Mesothelial cell of epicardium (in vitro differentiated cells): Measurements from ENCODE around the gene OR10A2. TPM values are rescaled to one million over a fixed set of nuclear protein-coding genes. Genes with fewer than 3 reads are reported as not detected.

Source experiments
- DNase-seq, 2 experiments: peaks; one replicate each; pipeline ENCODE4 v3.0.0; 2021; ENCODE audit warnings: low spot score in 2 of 2; ENCODE audit not compliant: unreplicated experiment in 2 of 2
- H3K27ac Mint-ChIP-seq: 2 replicates; pipeline ENCODE4 v1.8.0; 2021; ENCODE audit warnings: mixed read lengths
- H3K27me3 Mint-ChIP-seq: 2 replicates; pipeline ENCODE4 v1.8.0; 2021; ENCODE audit warnings: low read depth, mixed read lengths
- H3K36me3 Mint-ChIP-seq: 2 replicates; pipeline ENCODE4 v1.8.0; 2021; ENCODE audit warnings: mixed read lengths
- H3K4me1 Mint-ChIP-seq: 2 replicates; pipeline ENCODE4 v1.8.0; 2021; ENCODE audit warnings: mixed read lengths
- H3K4me3 Mint-ChIP-seq: 2 replicates; pipeline ENCODE4 v1.8.0; 2021; ENCODE audit warnings: mild to moderate bottlenecking, moderate library complexity, mixed read lengths
- H3K9me3 Mint-ChIP-seq: 2 replicates; pipeline ENCODE4 v1.8.0; 2021; ENCODE audit warnings: mixed read lengths
- CTCF ChIP-seq: fragments of 200-600 bp; sonication (generic); IDR thresholded peaks from one replicate; pipeline ENCODE4 v1.5.0; 2021; ENCODE audit warnings: antibody characterized with exemption; ENCODE audit not compliant: unreplicated experiment
- total RNA-seq: library from RNA; stranded (reverse); gene quantifications from 3 replicates; pipeline ENCODE4 v1.2.1, GENCODE V29; 2021

The OR10A2 gene, protein sequence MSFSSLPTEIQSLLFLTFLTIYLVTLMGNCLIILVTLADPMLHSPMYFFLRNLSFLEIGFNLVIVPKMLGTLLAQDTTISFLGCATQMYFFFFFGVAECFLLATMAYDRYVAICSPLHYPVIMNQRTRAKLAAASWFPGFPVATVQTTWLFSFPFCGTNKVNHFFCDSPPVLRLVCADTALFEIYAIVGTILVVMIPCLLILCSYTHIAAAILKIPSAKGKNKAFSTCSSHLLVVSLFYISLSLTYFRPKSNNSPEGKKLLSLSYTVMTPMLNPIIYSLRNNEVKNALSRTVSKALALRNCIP
- not detected in 3 replicates for total RNA-seq

GRCh38 chr11:6862961-6863360 lies at the start of gene OR10A2:
Gene OR10A2 (plus strand): TSS chr11:6863057. CDS start chr11:6869755, 6,698 bp downstream.
- no peak within 1 kb of the TSS for H3K4me3 Mint-ChIP-seq
- H3K4me1 Mint-ChIP-seq, result no peaks in the 10 kb centered on the region
- H3K27me3 Mint-ChIP-seq, result no peaks in the 10 kb centered on the region
- no peak for DNase-seq
- no peaks in the 10 kb centered on the region for H3K36me3 Mint-ChIP-seq
- no peak within 1 kb of the TSS for H3K27ac Mint-ChIP-seq
- TF ChIP-seq CTCF, result no peak
- peaks cover 14% of the 10 kb centered on the region for H3K9me3 Mint-ChIP-seq

DNA sequence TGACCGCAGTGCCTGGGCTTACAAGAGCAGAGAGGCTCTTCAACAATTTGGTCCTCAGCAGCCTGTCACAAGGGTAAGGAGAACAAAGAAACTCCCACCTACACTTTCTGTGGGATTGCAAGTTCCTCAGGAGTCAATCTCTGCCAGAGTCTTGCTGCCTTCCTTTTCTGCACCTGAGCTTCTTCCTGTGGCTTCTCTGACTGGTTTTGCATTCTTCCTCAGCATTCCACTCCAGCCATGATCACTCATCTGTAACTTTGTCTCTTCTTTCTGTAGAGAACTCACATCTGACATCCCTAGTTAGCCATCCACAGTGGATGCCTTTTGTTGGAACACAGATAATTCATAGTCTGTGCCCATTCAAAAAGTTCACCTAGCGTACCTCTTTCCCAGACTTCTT lies 49.2 kb upstream of the OR10A2 start:
- Mint-ChIP-seq H3K27ac (no peak overlapping the region), H3K4me1 (no peaks in the 10 kb centered on the region), H3K4me3 (no peak overlapping the region), H3K27me3 (peaks cover 1% of the 10 kb centered on the region), H3K36me3 (no peaks in the 10 kb centered on the region), H3K9me3 (no peaks in the 10 kb centered on the region)
- TF ChIP-seq CTCF, result no peak
- no peak for DNase-seq

DNA sequence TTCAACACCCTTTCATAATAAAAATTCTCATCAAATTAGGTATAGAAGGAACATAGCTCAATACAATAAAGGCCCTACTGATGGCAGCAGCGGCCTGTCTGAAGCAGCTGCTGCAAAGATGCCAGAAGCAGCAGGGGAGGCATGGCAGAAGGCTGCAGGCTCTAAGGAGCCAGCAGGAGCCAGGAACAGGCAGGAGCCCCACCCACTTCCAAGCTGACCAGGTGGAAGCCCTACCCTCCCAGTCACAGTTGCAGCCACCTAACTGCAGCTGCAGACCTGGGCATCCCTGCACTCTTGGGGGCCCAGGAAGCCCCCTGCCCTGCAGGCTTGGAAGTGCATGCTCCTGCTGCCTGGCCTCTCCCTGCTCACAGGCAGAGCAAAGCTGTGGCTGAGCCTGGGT lies 45.2 kb upstream of the OR10A2 start:
- peaks cover 2% of the 10 kb centered on the region for H3K27me3 Mint-ChIP-seq
- no peak for TF ChIP-seq CTCF
- no peak overlapping the region for H3K27ac Mint-ChIP-seq
- no peaks in the 10 kb centered on the region for H3K4me1 Mint-ChIP-seq
- DNase-seq, result no peak
- no peak overlapping the region for H3K4me3 Mint-ChIP-seq
- H3K9me3 Mint-ChIP-seq, result peaks cover 12% of the 10 kb centered on the region
- H3K36me3 Mint-ChIP-seq, result no peaks in the 10 kb centered on the region

DNA sequence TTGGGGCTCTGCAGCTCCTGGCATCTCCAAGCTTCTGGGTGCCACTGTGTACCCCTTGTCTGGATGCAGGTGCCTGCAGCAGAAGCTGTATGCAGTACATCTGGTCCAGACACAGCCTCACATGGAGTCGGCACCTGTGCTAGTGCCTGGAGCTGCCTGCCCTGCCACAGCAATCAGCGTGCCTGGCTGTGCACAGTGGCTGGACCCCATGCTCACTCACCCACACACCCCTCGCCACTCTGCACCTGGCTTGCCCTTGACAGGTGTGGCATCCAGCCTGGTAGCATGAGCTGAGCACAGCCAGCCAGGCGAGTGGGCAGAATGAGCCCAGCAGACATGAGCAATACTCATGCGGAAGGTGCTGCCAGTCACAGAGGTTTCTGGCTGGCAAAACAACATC lies 43.9 kb upstream of the OR10A2 start:
- no peaks in the 10 kb centered on the region for H3K4me1 Mint-ChIP-seq
- H3K4me3 Mint-ChIP-seq, result no peak overlapping the region
- no peak for TF ChIP-seq CTCF
- no peaks in the 10 kb centered on the region for H3K36me3 Mint-ChIP-seq
- H3K9me3 Mint-ChIP-seq, result peaks cover 12% of the 10 kb centered on the region
- H3K27ac Mint-ChIP-seq, result no peak overlapping the region
- DNase-seq, result no peak
- peaks cover 3% of the 10 kb centered on the region for H3K27me3 Mint-ChIP-seq

DNA sequence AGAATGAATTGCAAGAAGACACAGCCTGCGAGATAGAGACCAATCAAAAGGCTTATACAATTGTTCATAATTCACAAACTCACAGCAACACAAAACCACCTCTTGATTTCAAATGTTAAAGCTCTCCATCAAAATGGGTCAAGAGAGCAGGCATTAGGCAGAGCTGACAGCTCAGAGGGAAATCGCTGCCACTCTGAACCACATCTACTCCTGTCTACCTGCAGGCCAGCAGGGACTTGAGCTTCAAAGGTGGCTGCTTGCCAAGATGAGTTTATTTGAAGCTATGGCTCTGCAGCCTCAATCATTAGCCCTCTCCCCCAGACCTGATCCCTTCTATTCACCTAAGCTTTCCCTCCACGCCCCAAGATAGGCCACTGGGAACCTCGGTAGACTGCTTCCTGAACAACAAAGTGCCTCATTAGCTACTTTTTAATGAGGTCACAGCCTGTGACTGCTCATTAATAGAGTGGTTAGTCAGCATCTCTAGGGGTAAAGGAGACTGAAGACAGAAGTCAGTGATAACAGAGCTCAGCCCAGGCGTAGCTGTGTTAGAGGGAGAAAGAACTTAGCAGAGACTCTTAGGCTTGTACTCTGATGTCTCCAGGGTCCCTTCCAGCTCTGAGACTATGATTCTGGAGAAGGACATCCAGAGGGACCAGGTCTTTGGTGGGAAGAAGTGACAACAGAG lies 38.6 kb upstream of the OR10A2 start:
- DNase-seq, result no peak
- Mint-ChIP-seq H3K27me3 (peaks cover 3% of the 10 kb centered on the region), H3K9me3 (peaks cover 12% of the 10 kb centered on the region), H3K4me1 (no peaks in the 10 kb centered on the region), H3K36me3 (no peaks in the 10 kb centered on the region), H3K4me3 (no peak overlapping the region), H3K27ac (no peak overlapping the region)
- no peak for TF ChIP-seq CTCF
